Activated gamma-delta T cell treated with Interleukin-2 at 50 U/mL for 16 hours (primary cell): ENCODE measurements around the gene STYK1.
"Not testable (repeated sequence)": the region's sequence is repeated elsewhere in the genome, so short reads cannot be mapped to it uniquely, and the experiment has no call there.

Experiments used
- DNase-seq: peaks from one replicate; pipeline ENCODE4 v3.0.0-alpha.2; 2020

Gene STYK1

DNA sequence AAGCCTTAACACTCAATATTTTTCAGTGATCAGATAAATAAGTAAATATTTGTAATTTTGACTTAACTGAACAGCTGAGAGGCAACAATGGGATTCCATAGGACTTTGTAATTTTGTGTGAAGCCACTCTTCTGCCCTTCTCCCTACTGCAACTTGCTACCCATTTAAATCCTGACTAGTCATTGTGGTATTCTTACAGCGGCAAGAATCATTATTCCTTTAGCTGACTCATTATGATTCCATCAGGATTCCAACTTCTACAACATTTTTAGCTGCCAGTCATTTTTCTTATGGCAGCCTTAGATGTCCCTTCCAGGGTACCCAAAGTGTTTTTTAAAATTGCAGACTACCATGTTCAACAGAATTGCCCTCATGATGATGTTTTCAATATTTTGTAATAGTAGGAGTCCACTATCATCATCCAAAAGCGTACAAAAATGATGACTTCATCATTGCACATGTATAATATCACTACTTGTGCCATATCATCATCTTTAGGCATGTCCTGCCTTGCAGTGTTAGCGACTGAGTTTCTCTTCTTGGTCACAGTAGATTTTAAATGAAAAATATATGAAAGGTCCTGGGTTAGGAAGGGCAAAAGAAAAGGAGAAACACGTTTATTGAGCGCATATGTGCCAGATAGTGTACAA is 55.4 kb downstream of the STYK1 start:
- DNase-seq: no peak

GRCh38 chr12:10617863-10618262 is 56.0 kb downstream of the STYK1 start:
- no peak for DNase-seq

DNA sequence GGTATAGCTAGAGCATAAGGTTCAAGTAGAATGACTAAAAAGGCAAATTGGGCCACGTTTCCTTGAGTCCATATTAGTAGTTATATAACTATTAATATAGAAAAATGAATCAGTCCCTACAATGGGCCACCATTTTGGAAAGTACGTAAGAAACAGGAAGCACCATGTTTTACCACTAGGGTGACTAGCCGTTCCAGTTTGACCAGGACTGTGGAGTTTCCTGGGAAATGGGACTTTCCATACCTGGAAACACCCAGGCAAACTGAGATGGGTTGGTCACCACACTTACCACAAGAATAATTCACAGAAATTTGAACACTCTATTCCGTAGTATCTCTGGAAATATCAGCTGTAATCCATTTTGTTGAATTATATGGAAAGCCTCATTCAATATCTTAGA is 58.3 kb downstream of the STYK1 start:
- no peak for DNase-seq

DNA sequence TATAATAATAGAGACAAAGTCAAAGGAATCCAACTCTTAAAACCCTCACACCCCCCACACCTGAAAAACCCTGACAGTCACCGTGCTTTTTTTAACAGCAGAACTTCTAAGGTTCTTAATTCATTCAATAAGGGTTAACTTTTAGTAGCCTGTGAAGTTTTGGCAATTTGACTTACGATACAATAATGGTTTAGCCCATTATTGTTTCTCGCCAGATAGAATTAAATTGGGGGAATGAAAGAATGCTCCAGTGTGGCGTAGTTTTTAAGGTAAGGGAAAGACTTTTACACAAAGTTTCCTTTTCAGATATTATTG is 59.8 kb downstream of the STYK1 start:
- no peak for DNase-seq

- DNase-seq: peak; percentile 99
These were observed 60.4 kb downstream of the STYK1 start, which contains the start of gene MAGOHB for GRCh38 chr12:10613349-10614055. MAGOHB (minus strand) TSS chr12:10613609; CDS start chr12:10613532, 77 bp downstream.

GRCh38 chr12:10612984-10613348 is 60.9 kb downstream of the STYK1 start:
- no peak for DNase-seq

- DNase-seq: no peak
These were observed 61.7 kb downstream of the STYK1 start for GRCh38 chr12:10612110-10612509.

DNA sequence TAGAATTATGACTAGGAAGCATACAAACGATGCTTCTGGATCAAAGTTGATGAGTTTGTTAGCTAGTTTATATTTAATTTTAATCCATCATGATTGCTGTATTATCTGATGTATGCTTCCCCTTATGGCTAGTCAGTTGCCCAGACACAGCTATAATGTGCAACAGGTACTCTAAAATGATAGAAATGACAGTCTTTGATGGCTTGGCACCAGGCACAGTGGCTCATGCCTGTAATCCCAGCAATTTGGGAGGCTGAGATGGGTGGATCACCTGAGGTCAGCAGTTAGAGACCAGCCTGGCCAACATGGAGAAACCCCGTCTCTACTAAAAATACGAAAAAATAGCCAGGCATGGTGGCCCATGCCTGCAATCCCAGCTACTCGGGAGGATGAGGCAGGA is 62.6 kb downstream of the STYK1 start:
- not testable (repeated sequence) for DNase-seq

GRCh38 chr12:10610188-10610587 is 63.7 kb downstream of the STYK1 start:
- no peak for DNase-seq

DNA sequence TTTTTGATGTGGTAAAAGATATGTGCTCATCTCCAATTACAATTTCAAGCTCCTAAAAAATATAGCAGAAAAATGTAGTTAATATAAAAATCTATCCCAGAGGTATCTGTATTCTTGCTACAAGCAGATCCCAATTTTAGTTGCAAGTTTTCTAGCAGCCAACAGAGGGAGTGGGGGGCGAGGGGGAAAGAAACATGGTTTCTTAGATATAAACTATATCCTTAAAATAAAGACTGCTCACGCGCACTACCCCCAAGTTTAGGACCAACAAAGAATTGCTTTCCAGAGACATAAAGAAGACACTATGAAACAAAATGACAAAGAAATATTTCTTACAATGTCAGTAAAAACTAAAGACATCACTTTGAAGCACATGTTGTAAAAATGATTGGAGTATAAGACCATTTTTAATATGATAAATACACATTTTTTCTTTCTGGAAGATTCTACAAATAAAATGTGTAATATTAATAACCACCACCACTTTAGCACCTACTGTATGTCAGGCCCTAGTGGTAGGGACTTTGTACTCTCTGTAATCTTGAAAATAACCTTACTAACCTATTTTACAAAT is 65.9 kb downstream of the STYK1 start:
- DNase-seq: no peak

GRCh38 chr12:10601860-10602259 is 72.0 kb downstream of the STYK1 start:
- DNase-seq: no peak

GRCh38 chr12:10600988-10601387 is 72.9 kb downstream of the STYK1 start:
- DNase-seq: no peak

GRCh38 chr12:10595881-10596280 is 78.0 kb downstream of the STYK1 start:
- DNase-seq: no peak

DNA sequence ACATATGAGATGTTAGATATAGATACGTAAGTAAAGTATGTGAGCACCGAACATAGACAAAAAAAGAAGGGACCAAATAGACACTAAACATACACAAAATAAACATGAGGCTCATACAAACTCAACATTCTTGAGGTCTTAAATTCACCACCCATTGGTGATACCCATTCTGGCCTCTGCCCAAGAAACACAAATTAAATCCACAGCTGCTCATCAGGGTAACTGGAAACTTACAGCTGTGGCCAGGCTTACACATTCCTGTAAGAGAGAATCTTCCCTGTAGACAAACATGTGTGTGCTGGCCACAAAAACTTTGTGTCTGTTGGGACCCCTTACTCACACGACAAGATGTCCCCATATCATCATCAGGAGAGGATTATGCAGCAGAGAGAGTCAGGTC is 82.9 kb downstream of the STYK1 start:
- no peak for DNase-seq

DNA sequence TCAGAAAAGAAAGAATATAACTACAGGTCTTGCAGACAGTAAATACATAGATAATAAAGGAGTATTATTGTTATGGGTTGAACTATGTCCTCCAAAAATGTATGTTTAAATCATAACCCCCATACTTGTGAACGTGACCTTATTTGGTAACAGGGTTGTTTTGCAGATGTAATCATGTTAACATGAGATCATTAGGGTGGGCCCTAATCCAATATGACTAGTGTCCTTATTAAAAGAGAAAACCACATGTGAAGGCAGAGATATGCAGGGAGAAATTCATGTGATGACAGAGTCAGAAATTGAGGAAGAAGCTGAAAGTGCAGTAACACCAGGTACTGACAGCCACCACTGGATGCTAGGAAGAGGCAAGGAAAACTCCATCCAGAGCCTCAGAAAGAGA is 89.4 kb downstream of the STYK1 start:
- no peak for DNase-seq

- DNase-seq: no peak
These were observed 91.1 kb downstream of the STYK1 start for GRCh38 chr12:10582704-10583103.

DNA sequence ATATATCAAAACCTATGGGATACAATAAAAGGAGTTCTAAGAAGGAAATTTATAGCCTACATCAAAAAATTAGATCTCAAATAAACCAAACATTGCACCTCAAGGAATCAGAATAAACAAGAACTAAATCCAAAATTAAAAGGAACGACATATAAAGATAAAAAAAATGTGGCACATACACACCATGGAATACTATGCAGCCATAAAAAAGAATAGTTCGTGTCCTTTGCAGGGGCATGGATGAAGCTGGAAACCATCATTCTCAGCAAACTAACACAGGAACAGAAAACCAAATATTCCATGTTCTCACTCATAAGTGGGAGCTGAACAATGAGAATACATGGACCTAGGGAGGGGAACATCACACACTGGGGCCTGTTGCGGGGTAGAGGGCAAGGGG is 91.7 kb downstream of the STYK1 start:
- not testable (repeated sequence) for DNase-seq

GRCh38 chr12:10574307-10574706 is 99.5 kb downstream of the STYK1 start:
- DNase-seq: no peak

- DNase-seq: not testable (repeated sequence)
These were observed 101.8 kb downstream of the STYK1 start for GRCh38 chr12:10572021-10572490.

DNA sequence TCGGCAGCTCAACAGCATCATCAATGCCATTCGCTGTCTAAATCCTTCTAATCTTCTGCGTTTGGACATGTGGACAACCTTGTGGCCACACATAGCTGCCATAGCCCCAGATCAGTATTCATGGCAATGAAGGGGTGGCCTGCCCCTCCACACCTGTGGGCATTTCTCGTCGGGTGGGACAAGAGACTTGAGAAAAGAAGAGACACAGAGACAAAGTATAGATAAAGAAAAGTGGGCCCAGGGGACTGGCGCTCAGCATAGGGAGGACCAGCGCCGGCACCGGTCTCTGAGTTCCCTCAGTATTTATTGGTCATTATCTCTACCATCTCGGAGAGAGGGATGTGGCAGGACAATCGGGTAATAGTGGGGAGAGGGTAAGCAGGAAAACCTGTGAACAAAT is 102.7 kb downstream of the STYK1 start:
- no peak for DNase-seq
